ENCODE results near the gene SPRY2. TPM values are rescaled to one million over a fixed set of nuclear protein-coding genes. Genes with fewer than 3 reads are reported as not detected.

Gene SPRY2
- total RNA-seq, 1 experiment from 2014 or later = 7.2 TPM

GRCh38 chr13:80367473-80367872 is 26.5 kb upstream of the SPRY2 start (continued):
- no peak for TF ChIP-seq CTCF (IDR thresholded peaks at IDR 0.05 in 2 of 3, conservative IDR thresholded peaks at IDR 0.05 in 1 of 3; ENCODE audit: borderline replicate concordance in 1 of 3, insufficient read depth in 1 of 3, low read depth in 2 of 3, low read length in 2 of 3)
- TF ChIP-seq ZFX (IDR thresholded peaks at IDR 0.05) = no peak
- TF ChIP-seq ZBTB33 (IDR thresholded peaks at IDR 0.05; ENCODE audit: extremely low read depth, insufficient replicate concordance, low read length) = no peak
- no peak for TF ChIP-seq POLR2A (IDR thresholded peaks at IDR 0.05; ENCODE audit: borderline replicate concordance, extremely low read depth, insufficient read depth, insufficient read length)
- TF ChIP-seq MAX (IDR thresholded peaks at IDR 0.05) = no peak
- no peak for TF ChIP-seq SIN3A (IDR thresholded peaks at IDR 0.05; ENCODE audit: low read depth)

GRCh38 chr13:80363890-80364503 is 23.1 kb upstream of the SPRY2 start:
- Histone ChIP-seq H3K9ac (ENCODE audit: low read length) (no peak overlapping the region), H3K9me2 (ENCODE audit: insufficient read depth) (no peaks in the 10 kb centered on the region), H3K4me1 (ENCODE audit: control insufficient read depth in 1 of 2, insufficient read depth in 2 of 2, low read length in 2 of 2) (no peaks in the 10 kb centered on the region; a peak in 1 of 4 replicates), H2AFZ (ENCODE audit: low read depth, low read length, poor library complexity, severe bottlenecking) (peak overlapping the region; percentile 22), H3K9me3 (ENCODE audit: control insufficient read depth in 1 of 2, insufficient read depth in 1 of 2, low read depth in 1 of 2, low read length in 2 of 2) (no peaks in the 10 kb centered on the region), H3K4me2 (ENCODE audit: low read length) (no peak overlapping the region), H4K20me1 (ENCODE audit: insufficient read depth) (no peaks in the 10 kb centered on the region), H3K27ac (ENCODE audit: low read depth, low read length) (no peak overlapping the region), H3K4me3 (replicated peaks in 1 of 2; ENCODE audit: low read depth in 1 of 2, low read length in 2 of 2) (no peak overlapping the region), H3K79me2 (ENCODE audit: insufficient read depth, low read length) (no peaks in the 10 kb centered on the region), H3K27me3 (ENCODE audit: insufficient read depth, low read length) (no peaks in the 10 kb centered on the region), H3K36me3 (ENCODE audit: control insufficient read depth in 1 of 2, insufficient read depth in 2 of 2, low read length in 2 of 2) (no peaks in the 10 kb centered on the region)
- no peak for ATAC-seq
- ChIA-PET POLR2A (no interaction called here), RAD21 (ENCODE audit: low non-redundant PET in 1 of 2, low total read pairs in 2 of 2, uncharacterized antibody in 2 of 2, unreplicated experiment in 2 of 2) (no interaction called here), CTCF (no interaction called here)
- DNase-seq (ENCODE audit: low read depth, low spot score) = no peak
- intact Hi-C loops (cut with micrococcal nuclease) = loop anchor here (2.0 to 5.0 kb wide), 2 partner anchors 589 to 687 kb away; no protein-coding TSS in a partner anchor
- no TSS peak for BruUV-seq (replicated peaks)
- peak; percentile 19 to 69 (median 45); a peak in 4 of 6 replicates for TF ChIP-seq CTCF (IDR thresholded peaks at IDR 0.05 in 2 of 3, conservative IDR thresholded peaks at IDR 0.05 in 1 of 3; ENCODE audit: borderline replicate concordance in 1 of 3, insufficient read depth in 1 of 3, low read depth in 2 of 3, low read length in 2 of 3)
- no peak for TF ChIP-seq EGR1 (IDR thresholded peaks at IDR 0.05; ENCODE audit: low read depth)
- TF ChIP-seq RAD21 (IDR thresholded peaks at IDR 0.05; ENCODE audit: low read depth) = peak; percentile 55

Measured in HCT116 (cell line).